Stimulated activated naive CD4-positive, alpha-beta T cell treated with Interleukin-2 at 50 U/mL for 16 hours (primary cell): ENCODE results near the gene DGKB.

Source experiments
- DNase-seq: peaks from one replicate; lab custom pipeline; 2025; lab: John Stamatoyannopoulos, UW

DGKB gene

DNA sequence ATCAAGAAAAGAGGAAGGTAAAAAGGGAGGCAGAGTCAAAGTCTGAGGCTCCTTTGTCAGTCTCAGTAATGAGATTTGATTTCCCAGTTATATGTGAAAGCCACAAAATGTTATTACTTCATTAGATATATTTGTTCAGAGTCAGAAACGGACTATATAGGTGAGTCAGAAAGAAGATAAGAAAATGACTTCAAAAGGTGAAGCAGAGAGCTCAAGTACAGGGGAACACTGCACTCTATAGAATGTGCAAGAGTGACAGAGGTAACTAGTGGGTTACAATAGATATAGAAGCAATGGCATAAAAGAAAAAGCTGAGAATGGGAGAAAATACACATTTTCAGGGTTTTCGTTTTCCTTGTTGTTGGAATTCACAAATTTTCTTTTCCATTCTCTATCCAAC lies 43.3 kb downstream of the DGKB start:
- no peak for DNase-seq

GRCh38 chr7:14858866-14859265 lies 43.7 kb downstream of the DGKB start:
- DNase-seq, result no peak

DNA sequence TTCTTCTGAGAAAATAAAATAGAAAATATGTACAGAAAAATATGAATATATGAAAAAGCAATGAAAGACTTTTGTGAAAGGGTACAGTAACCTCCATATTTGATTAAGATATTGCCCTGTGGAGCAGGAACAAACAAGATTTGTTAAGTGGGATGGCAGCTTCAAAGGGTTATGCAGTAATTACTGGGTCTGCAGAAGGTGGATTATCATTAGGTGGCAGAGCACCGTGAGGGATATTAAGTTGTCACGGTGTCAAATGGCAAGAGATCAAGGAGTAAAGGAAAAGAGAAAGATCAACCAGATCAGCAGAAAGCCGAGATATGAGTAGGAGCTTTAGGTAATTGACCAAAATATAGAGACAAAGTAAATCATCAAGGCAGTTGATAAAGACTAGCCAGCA lies 44.1 kb downstream of the DGKB start:
- DNase-seq, result no peak

- DNase-seq, result no peak
Measured at GRCh38 chr7:14855033-14855794, 47.3 kb downstream of the DGKB start.

DNA sequence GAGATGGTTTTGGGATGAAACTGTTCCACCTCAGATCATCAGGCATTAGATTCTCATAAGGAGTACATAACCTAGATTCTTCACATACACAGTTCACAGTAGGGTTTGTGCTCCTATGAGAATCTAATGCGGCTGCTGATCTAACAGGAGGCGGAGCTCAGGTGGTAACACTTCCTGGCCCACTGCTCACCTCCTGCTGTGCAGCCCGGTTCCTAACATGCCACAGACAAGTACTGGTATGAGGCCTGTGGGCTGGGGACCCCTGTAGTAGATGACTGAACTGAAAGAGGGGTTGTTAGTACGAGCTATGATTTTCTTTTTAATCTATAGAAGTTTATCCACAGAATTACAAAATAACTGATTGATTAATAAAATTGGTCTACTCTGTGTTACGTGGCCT lies 48.1 kb downstream of the DGKB start:
- DNase-seq, result no peak

GRCh38 chr7:14851610-14852009 lies 50.9 kb downstream of the DGKB start:
- DNase-seq, result no peak

- no peak for DNase-seq
Measured at GRCh38 chr7:14850039-14850438, 52.5 kb downstream of the DGKB start.

GRCh38 chr7:14846405-14846804 lies 56.1 kb downstream of the DGKB start:
- DNase-seq, result no peak

- DNase-seq, result no peak
Measured at GRCh38 chr7:14843755-14844154, 58.8 kb downstream of the DGKB start.

GRCh38 chr7:14842523-14842922 lies 60.0 kb downstream of the DGKB start:
- no peak for DNase-seq

GRCh38 chr7:14841869-14842268 lies 60.7 kb downstream of the DGKB start:
- DNase-seq, result no peak

GRCh38 chr7:14841086-14841485 lies 61.5 kb downstream of the DGKB start:
- no peak for DNase-seq

DNA sequence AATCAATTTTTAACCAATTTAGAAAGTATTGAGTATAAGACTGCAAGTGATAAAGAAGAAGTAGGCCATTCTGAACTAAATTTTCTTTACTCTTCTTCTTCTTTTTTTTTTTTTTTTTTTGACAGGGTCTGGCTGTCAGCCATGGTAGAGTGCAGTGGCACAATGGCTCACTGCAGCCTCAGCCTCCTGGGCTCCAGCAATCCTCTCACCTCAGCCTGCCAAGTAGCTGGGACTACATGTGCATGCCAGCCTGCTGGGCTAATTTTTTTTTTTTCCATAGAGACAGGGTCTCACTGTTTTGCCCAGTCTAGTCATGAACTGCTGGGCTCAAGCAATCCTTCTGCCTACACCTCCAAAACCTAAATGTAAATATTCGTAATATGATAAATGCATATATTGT lies 63.2 kb downstream of the DGKB start:
- no peak for DNase-seq

GRCh38 chr7:14837216-14837615 lies 65.3 kb downstream of the DGKB start:
- DNase-seq, result no peak

DNA sequence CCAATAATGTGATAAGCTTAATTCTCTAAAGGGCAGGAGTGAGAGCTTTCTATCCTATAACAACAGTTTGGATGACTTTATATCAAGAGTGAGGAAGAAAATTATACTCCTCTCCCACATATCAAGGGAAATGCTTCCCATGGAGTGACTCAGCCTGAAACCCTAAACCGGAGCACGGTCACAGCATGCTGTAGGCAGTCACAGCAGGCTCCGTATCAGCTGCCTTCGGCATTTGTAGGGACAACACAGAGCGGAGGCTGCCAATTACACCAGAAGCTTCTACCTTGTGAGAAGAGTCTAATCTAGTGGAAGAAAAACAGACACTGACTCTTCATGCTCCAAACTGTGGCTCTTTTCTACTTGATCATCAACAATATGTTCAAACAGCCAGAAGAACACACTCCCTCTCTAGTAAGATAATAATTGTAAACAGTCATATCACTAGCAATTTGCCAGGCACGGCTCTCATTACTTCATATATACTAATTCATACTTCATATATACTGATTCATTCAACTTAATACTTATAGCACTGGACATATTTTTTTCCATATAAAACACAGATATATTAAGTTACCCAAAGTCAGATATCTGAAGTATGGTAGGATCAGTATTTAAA lies 65.9 kb downstream of the DGKB start:
- no peak for DNase-seq

- DNase-seq, result no peak
Measured at GRCh38 chr7:14836006-14836405, 66.5 kb downstream of the DGKB start.

- no peak for DNase-seq
Measured at GRCh38 chr7:14835384-14835783, 67.2 kb downstream of the DGKB start.

GRCh38 chr7:14834883-14835282 lies 67.7 kb downstream of the DGKB start:
- no peak for DNase-seq

GRCh38 chr7:14834456-14834855 lies 68.1 kb downstream of the DGKB start:
- no peak for DNase-seq

- no peak for DNase-seq
Measured at GRCh38 chr7:14833707-14834106, 68.8 kb downstream of the DGKB start.

DNA sequence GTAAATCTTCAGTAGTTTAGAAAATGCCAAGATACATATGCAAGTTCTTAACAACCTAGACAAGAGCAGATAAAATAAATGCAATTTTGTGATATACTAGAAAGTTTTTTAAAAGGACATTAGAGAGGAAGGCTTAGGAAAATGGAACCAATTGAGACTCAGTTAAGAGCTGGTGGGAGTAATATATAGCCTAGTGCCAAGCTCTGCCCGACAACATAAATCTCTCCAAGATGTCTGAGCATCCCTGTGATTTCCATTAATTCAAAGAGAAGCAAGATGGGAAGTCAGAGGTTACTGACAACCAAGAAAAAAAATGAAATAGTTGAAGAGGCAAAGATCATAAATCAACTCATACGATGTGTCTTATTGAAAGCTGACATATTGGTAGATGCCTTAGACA lies 74.5 kb downstream of the DGKB start:
- no peak for DNase-seq

DNA sequence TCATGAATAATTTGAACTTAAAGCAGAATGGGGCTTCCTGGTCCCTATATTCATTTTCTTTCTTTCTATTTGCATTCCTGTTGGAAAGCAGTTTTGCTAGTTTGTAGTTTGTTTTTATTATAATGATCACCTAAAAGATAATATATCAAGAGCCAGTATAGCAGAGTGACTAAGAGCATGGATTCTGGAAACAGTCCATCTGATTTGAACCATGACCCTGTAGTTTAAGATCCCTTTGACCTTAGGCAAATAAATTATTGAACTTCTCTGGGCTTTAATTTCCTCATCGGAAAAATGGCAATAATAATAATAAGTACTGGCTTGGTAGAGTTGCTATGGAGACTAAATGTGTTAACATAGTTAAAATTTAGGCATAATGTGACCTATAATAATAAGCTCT lies 76.1 kb downstream of the DGKB start:
- no peak for DNase-seq

- no peak for DNase-seq
Measured at GRCh38 chr7:14825912-14826311, 76.6 kb downstream of the DGKB start.

GRCh38 chr7:14822481-14822854 lies 80.1 kb downstream of the DGKB start:
- no peak for DNase-seq
